Endothelial cell (in vitro differentiated cells): ENCODE results near the gene MAST1. TPM values are rescaled to one million over a fixed set of nuclear protein-coding genes. Genes with fewer than 3 reads are reported as not detected.

Experiments used
- DNase-seq: peaks from one replicate; pipeline ENCODE4 v3.0.0; 2021; ENCODE audit warnings: low spot score
- H3K27ac Mint-ChIP-seq: one replicate; pipeline ENCODE4 v1.8.0; 2021; ENCODE audit warnings: mixed read lengths, inconsistent platforms; ENCODE audit not compliant: unreplicated experiment
- H3K27me3 Mint-ChIP-seq: one replicate; pipeline ENCODE4 v1.8.0; 2021; ENCODE audit warnings: mild to moderate bottlenecking, moderate library complexity, mixed read lengths, inconsistent platforms; ENCODE audit not compliant: unreplicated experiment
- H3K36me3 Mint-ChIP-seq: one replicate; pipeline ENCODE4 v1.8.0; 2021; ENCODE audit warnings: mild to moderate bottlenecking, low read depth, mixed read lengths, inconsistent platforms; ENCODE audit not compliant: unreplicated experiment
- H3K4me1 Mint-ChIP-seq: one replicate; pipeline ENCODE4 v1.8.0; 2021; ENCODE audit warnings: mild to moderate bottlenecking, mixed read lengths, inconsistent platforms; ENCODE audit not compliant: unreplicated experiment
- H3K4me3 Mint-ChIP-seq: one replicate; pipeline ENCODE4 v1.8.0; 2021; ENCODE audit warnings: mild to moderate bottlenecking, mixed read lengths, inconsistent platforms; ENCODE audit not compliant: unreplicated experiment
- H3K9me3 Mint-ChIP-seq: one replicate; pipeline ENCODE4 v1.8.0; 2021; ENCODE audit warnings: mixed read lengths, inconsistent platforms; ENCODE audit not compliant: unreplicated experiment
- total RNA-seq: library from RNA; stranded (reverse); fragmentation: NEBNext Ultra II Directional; extraction: Animal tissue kit (Norgen Biotek cat#: 25700); gene quantifications from one replicate; pipeline ENCODE4 v1.2.1, GENCODE V29; 2021; ENCODE audit not compliant: unreplicated experiment
- TF ChIP-seq, protein P1 (sequence below): fragments of 200-600 bp; sonication (generic); IDR thresholded peaks from one replicate; pipeline ENCODE4 v1.5.0; 2021; ENCODE audit warnings: antibody characterized with exemption; ENCODE audit not compliant: unreplicated experiment

MAST1 gene
- total RNA-seq, 1 donor from 2014 or later, result 4.1 TPM

DNA sequence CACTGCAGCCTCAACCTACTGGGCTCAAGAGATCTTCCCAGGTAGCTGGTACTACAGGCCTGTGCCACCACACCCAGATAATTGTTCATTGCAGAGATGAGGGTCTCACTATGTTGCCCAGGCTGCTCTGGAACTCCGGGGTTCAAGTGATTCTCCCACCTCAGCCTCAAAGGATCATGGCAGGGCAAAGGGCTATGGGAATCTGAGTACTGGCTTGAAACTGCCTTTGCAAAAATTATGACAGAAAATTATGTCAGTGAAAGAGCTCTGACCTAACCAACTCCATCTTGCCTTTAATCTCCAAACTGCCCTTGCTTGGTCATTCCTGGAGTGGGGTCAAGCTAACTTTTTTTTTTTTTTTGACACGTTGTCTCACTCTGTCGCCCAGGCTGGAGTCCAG lies 44.3 kb downstream of the MAST1 start:
- peak overlapping the region; percentile 63 for H3K4me3 Mint-ChIP-seq
- no peak for DNase-seq
- peaks cover 11% of the 10 kb centered on the region for H3K27me3 Mint-ChIP-seq
- peaks cover 6% of the 10 kb centered on the region for H3K4me1 Mint-ChIP-seq
- no peak overlapping the region for H3K27ac Mint-ChIP-seq
- H3K9me3 Mint-ChIP-seq, result no peaks in the 10 kb centered on the region
- peaks cover 6% of the 10 kb centered on the region for H3K36me3 Mint-ChIP-seq
- TF ChIP-seq, protein P1, sequence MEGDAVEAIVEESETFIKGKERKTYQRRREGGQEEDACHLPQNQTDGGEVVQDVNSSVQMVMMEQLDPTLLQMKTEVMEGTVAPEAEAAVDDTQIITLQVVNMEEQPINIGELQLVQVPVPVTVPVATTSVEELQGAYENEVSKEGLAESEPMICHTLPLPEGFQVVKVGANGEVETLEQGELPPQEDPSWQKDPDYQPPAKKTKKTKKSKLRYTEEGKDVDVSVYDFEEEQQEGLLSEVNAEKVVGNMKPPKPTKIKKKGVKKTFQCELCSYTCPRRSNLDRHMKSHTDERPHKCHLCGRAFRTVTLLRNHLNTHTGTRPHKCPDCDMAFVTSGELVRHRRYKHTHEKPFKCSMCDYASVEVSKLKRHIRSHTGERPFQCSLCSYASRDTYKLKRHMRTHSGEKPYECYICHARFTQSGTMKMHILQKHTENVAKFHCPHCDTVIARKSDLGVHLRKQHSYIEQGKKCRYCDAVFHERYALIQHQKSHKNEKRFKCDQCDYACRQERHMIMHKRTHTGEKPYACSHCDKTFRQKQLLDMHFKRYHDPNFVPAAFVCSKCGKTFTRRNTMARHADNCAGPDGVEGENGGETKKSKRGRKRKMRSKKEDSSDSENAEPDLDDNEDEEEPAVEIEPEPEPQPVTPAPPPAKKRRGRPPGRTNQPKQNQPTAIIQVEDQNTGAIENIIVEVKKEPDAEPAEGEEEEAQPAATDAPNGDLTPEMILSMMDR, result no peak

DNA sequence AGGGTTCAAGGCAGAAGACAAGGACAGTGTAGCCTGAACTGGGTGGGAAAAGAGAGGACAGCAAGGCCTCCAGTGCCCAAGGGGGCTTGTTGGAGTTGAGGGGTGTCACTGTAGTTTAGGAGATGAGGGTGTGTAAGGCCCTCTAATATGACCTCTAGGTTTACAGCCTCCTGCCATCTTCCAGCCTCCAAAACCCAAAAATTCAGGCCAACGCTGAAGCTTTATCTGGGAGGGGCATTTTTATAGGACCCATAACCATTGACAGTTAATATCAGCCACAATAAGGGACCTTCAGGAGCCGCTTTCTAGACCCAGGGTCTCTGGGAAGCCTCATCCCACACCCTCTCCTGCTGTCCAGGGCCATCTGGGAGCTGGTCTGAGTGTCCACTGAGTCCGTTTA lies 45.9 kb downstream of the MAST1 start:
- TF ChIP-seq, protein P1, result no peak
- Mint-ChIP-seq H3K36me3 (peaks cover 6% of the 10 kb centered on the region), H3K4me3 (no peak overlapping the region), H3K4me1 (peaks cover 6% of the 10 kb centered on the region), H3K9me3 (no peaks in the 10 kb centered on the region), H3K27ac (no peak overlapping the region), H3K27me3 (peaks cover 11% of the 10 kb centered on the region)
- DNase-seq, result no peak

DNA sequence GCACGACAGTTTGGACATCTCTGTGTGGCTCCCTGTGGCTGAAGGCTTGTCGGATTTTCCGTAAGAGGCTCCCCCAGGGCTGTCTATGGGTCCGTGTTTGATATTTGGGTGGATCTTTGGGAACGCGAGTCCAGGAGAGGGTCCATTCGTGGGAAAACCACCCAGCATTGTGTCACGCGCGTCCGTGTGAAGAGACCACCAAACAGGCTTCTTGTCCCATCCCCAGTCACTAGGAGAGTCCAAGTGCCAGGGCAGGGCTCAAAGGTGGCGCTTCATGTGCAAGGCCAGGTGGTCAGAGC lies 46.3 kb downstream of the MAST1 start:
- DNase-seq, result no peak
- Mint-ChIP-seq H3K36me3 (peaks cover 6% of the 10 kb centered on the region), H3K27me3 (peaks cover 11% of the 10 kb centered on the region), H3K4me1 (peaks cover 6% of the 10 kb centered on the region), H3K9me3 (no peaks in the 10 kb centered on the region), H3K4me3 (no peak overlapping the region), H3K27ac (no peak overlapping the region)
- TF ChIP-seq, protein P1, result no peak

DNA sequence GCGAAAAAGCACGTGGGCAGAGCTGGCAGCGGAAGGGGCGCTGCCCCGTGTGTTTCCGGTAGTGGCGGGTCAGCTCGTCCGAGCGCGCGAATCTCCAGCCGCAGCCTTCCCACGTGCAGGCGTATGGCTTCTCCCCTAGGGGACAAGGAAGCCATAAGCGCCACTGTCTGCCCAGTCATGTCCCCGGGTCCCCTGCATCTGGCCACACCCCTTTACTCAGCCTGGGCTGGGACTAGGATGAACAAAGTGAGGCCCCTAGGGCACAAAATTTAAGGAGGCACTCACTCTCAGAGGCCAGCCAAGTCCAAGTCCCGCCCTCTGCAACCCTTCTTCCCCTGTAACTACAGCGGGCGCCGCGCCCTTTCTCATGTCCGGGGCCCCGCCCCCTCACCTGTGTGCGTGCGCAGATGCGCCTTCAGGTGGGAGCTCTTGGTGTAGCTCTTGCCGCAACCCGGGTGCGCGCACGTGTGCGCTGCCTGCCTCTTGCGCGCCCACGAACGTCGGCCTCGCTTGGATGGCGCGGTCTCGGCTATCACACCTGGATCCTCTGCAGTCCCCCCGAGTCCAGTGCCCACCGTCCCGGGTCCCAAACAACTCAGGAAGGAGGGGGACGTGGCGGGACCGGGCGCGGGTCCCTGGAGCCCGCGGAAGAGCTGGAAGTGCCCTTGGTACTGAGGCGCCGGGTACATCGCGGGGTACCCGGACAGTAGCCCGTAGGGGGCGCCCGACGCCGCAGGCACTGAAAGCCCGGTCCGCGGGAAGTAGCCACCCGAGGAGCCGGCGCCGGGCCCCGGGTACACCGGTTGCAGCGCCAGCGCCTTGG lies 46.8 kb downstream of the MAST1 start:
- Mint-ChIP-seq H3K27ac (no peak overlapping the region), H3K27me3 (peaks cover 11% of the 10 kb centered on the region), H3K9me3 (no peaks in the 10 kb centered on the region), H3K36me3 (peaks cover 6% of the 10 kb centered on the region), H3K4me1 (peaks cover 6% of the 10 kb centered on the region), H3K4me3 (peak overlapping the region; percentile 51)
- TF ChIP-seq, protein P1, result peak; percentile 66
- peak; percentile 77 for DNase-seq
